B cell (primary cell): Measurements from ENCODE around the gene NUP214. TPM values are rescaled to one million over a fixed set of nuclear protein-coding genes. Genes with fewer than 3 reads are reported as not detected.

ENCODE experiments used
- ATAC-seq: fragments of 200-7000 bp; cut with Tn5 transposase; one replicate; pipeline ENCODE4 v1.10.0; 2021; ENCODE audit warnings: low read depth, mild to moderate bottlenecking, moderate number of reproducible peaks, moderate library complexity
- CTCF ChIA-PET: fragments of 350-600 bp; sonication (Branson Sonifier 250); formaldehyde crosslinking; loops from one replicate; lab custom pipeline; 2021; ENCODE audit warnings: antibody characterized with exemption, inconsistent platforms; lab: Charles Lee
- POLR2A ChIA-PET: fragments of 350-600 bp; sonication (Branson Sonifier 250); formaldehyde crosslinking; loops from one replicate; lab custom pipeline; 2021; ENCODE audit warnings: antibody characterized with exemption; lab: Charles Lee
- DNase-seq: peaks from one replicate; pipeline ENCODE4 v3.0.0; 2013
- H2AFZ ChIP-seq: 2 replicates; pipeline ENCODE4 v1.6.1; 2012; ENCODE audit warnings: mild to moderate bottlenecking, low read depth, low read length; ENCODE audit not compliant: insufficient read depth, poor library complexity, severe bottlenecking
- H3K27ac ChIP-seq, 2 donors: 1 replicate in 1 of 2; 2 replicates in 1 of 2; pipeline ENCODE4 v1.5.1; 2012 to 2013; ENCODE audit warnings: low read length in 2 of 2, mild to moderate bottlenecking in 2 of 2, moderate library complexity in 1 of 2
- H3K27me3 ChIP-seq, 4 experiments: fragments of 200-600 bp in 1 of 4; sonication (generic) in 1 of 4; replicated peaks in 1 of 4; 1 replicate in 2 of 4; 2 replicates in 2 of 4; pipeline versions ENCODE4 v1.6.1 to v1.7.0; 2013 to 2016; ENCODE audit warnings: low read length in 3 of 4, mild to moderate bottlenecking in 2 of 4, mixed read lengths in 1 of 4, moderate library complexity in 1 of 4; ENCODE audit not compliant: insufficient read depth in 4 of 4, control insufficient read depth in 3 of 4; ENCODE audit errors: control extremely low read depth in 1 of 4
- H3K36me3 ChIP-seq, 2 experiments: replicated peaks in 1 of 2; 1 replicate in 1 of 2; 2 replicates in 1 of 2; pipeline versions ENCODE4 v1.6.1 to v1.7.1; 2013; ENCODE audit warnings: low read length in 1 of 2; ENCODE audit not compliant: insufficient read depth in 2 of 2, control insufficient read depth in 1 of 2; ENCODE audit errors: control extremely low read depth in 1 of 2, extremely low read depth in 1 of 2
- H3K4me1 ChIP-seq, 2 donors: fragments of 200-600 bp in 1 of 2; sonication (generic) in 1 of 2; 1 replicate in 1 of 2; 2 replicates in 1 of 2; pipeline versions ENCODE4 v1.5.1 to v1.6.1; 2013 to 2017; ENCODE audit warnings: low read length in 2 of 2; ENCODE audit not compliant: control insufficient read depth in 2 of 2, insufficient read depth in 2 of 2
- H3K4me2 ChIP-seq: replicated peaks from 2 replicates; pipeline ENCODE3; 2012; ENCODE audit warnings: mild to moderate bottlenecking, low read depth, low read length; ENCODE audit not compliant: poor library complexity, severe bottlenecking
- H3K4me3 ChIP-seq, 5 experiments: fragments of 200-600 bp in 1 of 5; sonication (generic) in 1 of 5; 1 replicate in 3 of 5; 2 replicates in 2 of 5; pipeline versions ENCODE4 v1.5.1 to v1.7.0; 2011 to 2016; ENCODE audit warnings: low read length in 4 of 5, mild to moderate bottlenecking in 4 of 5, low read depth in 2 of 5, control low read depth in 1 of 5, moderate library complexity in 1 of 5; ENCODE audit not compliant: insufficient read depth in 1 of 5; ENCODE audit errors: control extremely low read depth in 1 of 5, extremely low read depth in 1 of 5
- H3K79me2 ChIP-seq: fragments of 200-600 bp; sonication (generic); one replicate; pipeline ENCODE4 v1.6.0; 2016; ENCODE audit warnings: low read length; ENCODE audit not compliant: control insufficient read depth, insufficient read depth
- H3K9ac ChIP-seq: fragments of 200-600 bp; sonication (generic); 2 replicates; pipeline ENCODE4 v1.6.1; 2017; ENCODE audit warnings: mild to moderate bottlenecking, low read length, moderate library complexity
- H3K9me3 ChIP-seq, 3 donors: one replicate each; pipeline versions ENCODE4 v1.6.1 to v1.7.1; 2013; ENCODE audit warnings: low read length in 2 of 3; ENCODE audit not compliant: control insufficient read depth in 2 of 3, insufficient read depth in 1 of 3; ENCODE audit errors: control extremely low read depth in 1 of 3
- H4K20me1 ChIP-seq: 2 replicates; pipeline ENCODE4 v1.6.0; 2012; ENCODE audit warnings: mild to moderate bottlenecking, low read length; ENCODE audit not compliant: insufficient read depth, control insufficient read depth, poor library complexity, severe bottlenecking
- H3K27ac Mint-ChIP-seq: one replicate; pipeline ENCODE4 v1.8.0; 2021; ENCODE audit warnings: mixed read lengths
- H3K27me3 Mint-ChIP-seq: one replicate; pipeline ENCODE4 v1.8.0; 2021; ENCODE audit warnings: mixed read lengths
- H3K4me1 Mint-ChIP-seq: one replicate; pipeline ENCODE4 v1.8.0; 2021; ENCODE audit warnings: mixed read lengths
- H3K4me3 Mint-ChIP-seq: one replicate; pipeline ENCODE4 v1.8.0; 2021; ENCODE audit warnings: mixed read lengths
- H3K9me3 Mint-ChIP-seq: one replicate; pipeline ENCODE4 v1.8.0; 2022; ENCODE audit warnings: mixed read lengths; ENCODE audit not compliant: insufficient read depth
- EZH2 ChIP-seq: IDR thresholded peaks from 2 replicates; pipeline ENCODE4 v1.6.1; 2012; ENCODE audit warnings: borderline replicate concordance, low read depth, mild to moderate bottlenecking, moderate library complexity, low read length; ENCODE audit not compliant: insufficient read depth, poor library complexity, severe bottlenecking
- WGBS: methylation state at CpG from one replicate; pipeline ENCODE4 v1.1.5; 2013; ENCODE audit warnings: missing lambda C conversion rate; ENCODE audit not compliant: insufficient coverage; 5-methylcytosine and 5-hydroxymethylcytosine counted together
- intact Hi-C: fragments of 100-400 bp; cut with micrococcal nuclease; formaldehyde crosslinking; loops from one replicate; pipeline ENCODE4 v1.10.0; 2022
- polyA plus RNA-seq: library from polyadenylated mRNA; depleted of rRNA; stranded (reverse); fragments of >200 nt; gene quantifications from 2 replicates; pipeline ENCODE4 v1.2.3, GENCODE V29; 2012
- total RNA-seq, 2 donors: library from RNA; stranded (reverse); fragments of 120-200 nt in 1 of 2; gene quantifications; 1 replicate in 1 of 2; 2 replicates in 1 of 2; pipeline versions ENCODE4 v1.2.3 to v1.2.4, GENCODE V29; 2013 to 2022
- TF ChIP-seq, protein P1 (sequence below): fragments of 200-600 bp; IDR thresholded peaks from one replicate; pipeline ENCODE4 v1.8.0; 2022; ENCODE audit warnings: antibody characterized with exemption, mild to moderate bottlenecking

NUP214 gene
- total and polyA plus RNA-seq, 2 donors (not counting 1 experiment from before 2014, with no cell fraction given): 19.0 to 94.6 TPM

DNA sequence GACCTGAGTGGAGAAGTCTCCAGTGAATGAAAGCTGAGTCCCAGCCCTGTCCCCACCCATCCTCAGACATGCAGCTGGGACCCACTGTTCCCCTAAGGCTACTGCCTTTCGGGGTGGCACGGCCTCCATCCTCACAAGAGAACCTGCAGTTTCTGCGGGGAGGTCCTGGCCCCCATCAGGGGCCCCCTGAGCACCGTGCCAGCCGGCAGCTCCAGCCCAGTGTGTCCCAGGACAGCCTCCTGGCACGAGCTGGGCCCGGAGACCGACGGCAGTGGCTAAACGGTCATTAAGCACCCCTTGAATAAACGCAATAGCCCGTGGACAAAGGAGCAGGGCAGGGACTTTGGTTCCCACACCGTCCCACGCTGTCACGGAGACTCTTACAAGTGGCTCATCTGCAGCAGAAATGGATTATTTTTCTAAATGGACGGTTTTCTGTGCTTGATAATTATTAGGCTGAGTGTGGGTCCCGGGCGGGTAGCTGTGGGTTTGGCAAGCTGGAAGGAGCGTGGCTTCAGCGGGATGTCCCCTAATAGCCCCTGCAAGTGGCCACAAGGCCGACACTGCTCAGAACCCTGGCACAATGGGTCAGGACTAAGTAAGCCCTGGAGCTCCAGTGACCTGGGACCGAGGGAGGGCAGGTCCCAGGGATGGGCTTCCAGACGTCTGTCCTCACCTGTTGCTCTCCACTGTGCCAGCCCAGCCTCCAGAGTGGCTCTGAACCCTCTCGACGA is 133.5 kb downstream of the NUP214 start:
- H3K79me2 ChIP-seq: peaks cover 83% of the 10 kb centered on the region
- ATAC-seq (no peak), DNase-seq (peak; percentile 5)
- no peak overlapping the region for H3K27ac Mint-ChIP-seq
- H3K36me3 ChIP-seq: peaks cover 0 to 42% of the 10 kb centered on the region in 2 experiments
- TF ChIP-seq, protein P1, sequence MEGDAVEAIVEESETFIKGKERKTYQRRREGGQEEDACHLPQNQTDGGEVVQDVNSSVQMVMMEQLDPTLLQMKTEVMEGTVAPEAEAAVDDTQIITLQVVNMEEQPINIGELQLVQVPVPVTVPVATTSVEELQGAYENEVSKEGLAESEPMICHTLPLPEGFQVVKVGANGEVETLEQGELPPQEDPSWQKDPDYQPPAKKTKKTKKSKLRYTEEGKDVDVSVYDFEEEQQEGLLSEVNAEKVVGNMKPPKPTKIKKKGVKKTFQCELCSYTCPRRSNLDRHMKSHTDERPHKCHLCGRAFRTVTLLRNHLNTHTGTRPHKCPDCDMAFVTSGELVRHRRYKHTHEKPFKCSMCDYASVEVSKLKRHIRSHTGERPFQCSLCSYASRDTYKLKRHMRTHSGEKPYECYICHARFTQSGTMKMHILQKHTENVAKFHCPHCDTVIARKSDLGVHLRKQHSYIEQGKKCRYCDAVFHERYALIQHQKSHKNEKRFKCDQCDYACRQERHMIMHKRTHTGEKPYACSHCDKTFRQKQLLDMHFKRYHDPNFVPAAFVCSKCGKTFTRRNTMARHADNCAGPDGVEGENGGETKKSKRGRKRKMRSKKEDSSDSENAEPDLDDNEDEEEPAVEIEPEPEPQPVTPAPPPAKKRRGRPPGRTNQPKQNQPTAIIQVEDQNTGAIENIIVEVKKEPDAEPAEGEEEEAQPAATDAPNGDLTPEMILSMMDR: no peak
- TF ChIP-seq EZH2: no peak
- H3K9me3 Mint-ChIP-seq: no peaks in the 10 kb centered on the region
- 90% methylated on average over 25 of the region's 25 CpGs for WGBS
- ChIA-PET CTCF (interaction anchor here (14.3 kb wide), 1 partner anchor 14 kb away, joined by 158 read pairs; the partner anchor contains the start of gene FAM78A), POLR2A (interaction anchor here (0.6 to 12.1 kb wide), 2 partner anchors 14 to 1067 kb away, joined by 3 to 199 read pairs; partner anchors contain the start of gene FAM78A)
- peak overlapping the region in 1 of 2 donors; percentile 95 for H3K27ac ChIP-seq
- H3K4me1 ChIP-seq: peaks cover 57 to 67% of the 10 kb centered on the region in 2 donors
- H2AFZ ChIP-seq: no peak overlapping the region
- no peak overlapping the region for H3K9ac ChIP-seq
- intact Hi-C loops: no loop called here
- no peaks in the 10 kb centered on the region for H3K9me3 ChIP-seq
- H4K20me1 ChIP-seq: peaks cover 17% of the 10 kb centered on the region
- H3K4me3 ChIP-seq: no peak overlapping the region
- peaks cover 45% of the 10 kb centered on the region for H3K4me1 Mint-ChIP-seq
- no peaks in the 10 kb centered on the region for H3K27me3 Mint-ChIP-seq
- H3K4me3 Mint-ChIP-seq: no peak overlapping the region
- H3K4me2 ChIP-seq: no peak overlapping the region
- H3K27me3 ChIP-seq: no peaks in the 10 kb centered on the region

DNA sequence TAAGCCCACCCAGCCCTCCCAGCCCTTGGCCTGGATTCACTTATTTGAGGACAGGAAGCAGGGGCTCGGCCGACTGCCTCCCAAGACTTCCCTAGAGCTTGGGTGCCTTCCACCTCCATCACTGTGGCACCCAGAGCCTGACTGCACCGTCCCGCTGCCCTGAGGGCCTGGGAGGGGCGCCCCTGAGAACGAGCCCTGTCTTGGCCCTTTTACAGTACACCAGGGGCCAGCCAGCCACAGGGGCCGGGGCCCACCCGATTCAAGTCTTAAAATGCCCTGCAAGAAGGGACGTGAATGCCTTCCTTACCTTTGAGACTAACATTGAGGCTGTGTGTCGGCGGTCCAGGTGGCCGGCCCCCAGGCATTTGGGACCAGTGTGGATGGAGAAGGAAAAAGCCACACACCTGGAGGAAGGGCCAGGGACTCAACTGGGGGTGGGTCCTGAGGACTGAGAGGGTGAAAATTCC is 134.1 kb downstream of the NUP214 start:
- Mint-ChIP-seq H3K4me1 (peaks cover 45% of the 10 kb centered on the region), H3K27ac (no peak overlapping the region), H3K27me3 (no peaks in the 10 kb centered on the region), H3K9me3 (no peaks in the 10 kb centered on the region), H3K4me3 (no peak overlapping the region)
- no peak for ATAC-seq
- intact Hi-C loops: no loop called here
- Histone ChIP-seq H3K4me1 (peaks cover 57 to 67% of the 10 kb centered on the region in 2 donors), H3K27ac (peak overlapping the region; percentile 10 to 80), H4K20me1 (peaks cover 17% of the 10 kb centered on the region), H2AFZ (no peak overlapping the region), H3K9me3 (no peaks in the 10 kb centered on the region), H3K27me3 (no peaks in the 10 kb centered on the region), H3K9ac (no peak overlapping the region), H3K4me2 (no peak overlapping the region), H3K79me2 (peaks cover 89% of the 10 kb centered on the region), H3K36me3 (peaks cover 0 to 48% of the 10 kb centered on the region in 2 experiments), H3K4me3 (no peak overlapping the region)
- WGBS: 97% methylated on average over 12 of the region's 12 CpGs
- CTCF ChIA-PET: interaction anchor here (14.3 kb wide), 1 partner anchor 13 kb away, joined by 158 read pairs; the partner anchor contains the start of gene FAM78A
- POLR2A ChIA-PET: interaction anchor here (0.6 to 12.1 kb wide), 2 partner anchors 14 to 1066 kb away, joined by 3 to 199 read pairs; partner anchors contain the start of gene FAM78A
- TF ChIP-seq EZH2: no peak
- DNase-seq: peak; percentile 5
